ENCODE data around the gene SPRR2A.

SPRR2A gene

DNA sequence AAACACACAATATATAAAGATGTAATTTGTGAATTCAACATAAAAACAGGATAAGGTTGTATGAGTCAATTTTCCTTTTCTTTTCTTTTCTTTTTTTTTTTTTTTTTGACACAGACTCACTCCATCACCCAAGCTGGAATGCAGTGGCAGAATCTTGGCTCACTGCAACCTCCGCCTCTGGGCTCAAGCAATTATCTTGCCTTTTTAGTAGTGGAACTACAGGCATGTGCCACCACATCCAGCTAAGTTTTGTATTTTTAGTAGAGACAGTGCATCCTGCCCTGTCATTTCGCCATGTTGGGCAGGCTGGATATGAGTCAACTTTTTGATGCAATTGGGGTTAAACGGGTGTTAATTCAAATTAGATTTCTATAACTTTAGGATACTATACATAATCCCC, 24.4 kb upstream of the SPRR2A start:
- no peaks in the 10 kb centered on the region for H3K36me3 ChIP-seq (ENCODE audit: control insufficient read depth, low read length)
- no peaks in the 10 kb centered on the region for H3K4me1 ChIP-seq (ENCODE audit: control insufficient read depth, low read length)
- no peaks in the 10 kb centered on the region for H3K9me2 ChIP-seq (replicated peaks; ENCODE audit: control insufficient read depth, low read length)
- H3K27ac ChIP-seq (ENCODE audit: low read depth, low read length) = no peak overlapping the region
- TF ChIP-seq EZH2phosphoT487 (IDR thresholded peaks at IDR 0.05; ENCODE audit: borderline replicate concordance, low read length) = no peak
- TF ChIP-seq, protein P1, sequence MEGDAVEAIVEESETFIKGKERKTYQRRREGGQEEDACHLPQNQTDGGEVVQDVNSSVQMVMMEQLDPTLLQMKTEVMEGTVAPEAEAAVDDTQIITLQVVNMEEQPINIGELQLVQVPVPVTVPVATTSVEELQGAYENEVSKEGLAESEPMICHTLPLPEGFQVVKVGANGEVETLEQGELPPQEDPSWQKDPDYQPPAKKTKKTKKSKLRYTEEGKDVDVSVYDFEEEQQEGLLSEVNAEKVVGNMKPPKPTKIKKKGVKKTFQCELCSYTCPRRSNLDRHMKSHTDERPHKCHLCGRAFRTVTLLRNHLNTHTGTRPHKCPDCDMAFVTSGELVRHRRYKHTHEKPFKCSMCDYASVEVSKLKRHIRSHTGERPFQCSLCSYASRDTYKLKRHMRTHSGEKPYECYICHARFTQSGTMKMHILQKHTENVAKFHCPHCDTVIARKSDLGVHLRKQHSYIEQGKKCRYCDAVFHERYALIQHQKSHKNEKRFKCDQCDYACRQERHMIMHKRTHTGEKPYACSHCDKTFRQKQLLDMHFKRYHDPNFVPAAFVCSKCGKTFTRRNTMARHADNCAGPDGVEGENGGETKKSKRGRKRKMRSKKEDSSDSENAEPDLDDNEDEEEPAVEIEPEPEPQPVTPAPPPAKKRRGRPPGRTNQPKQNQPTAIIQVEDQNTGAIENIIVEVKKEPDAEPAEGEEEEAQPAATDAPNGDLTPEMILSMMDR (IDR thresholded peaks at IDR 0.05; ENCODE audit: low read depth, low read length, poor library complexity, severe bottlenecking) = no peak
- no peaks in the 10 kb centered on the region for H3K79me2 ChIP-seq (ENCODE audit: control insufficient read depth, low read length)
- H3K4me2 ChIP-seq (ENCODE audit: low read length) = no peak overlapping the region
- H4K20me1 ChIP-seq (ENCODE audit: control insufficient read depth, insufficient read depth, low read depth, low read length) = no peaks in the 10 kb centered on the region
- peaks cover 3% of the 10 kb centered on the region; the same call in 1 of the 2 replicates for H3K27me3 ChIP-seq (ENCODE audit: control insufficient read depth, low read length)
- no peaks in the 10 kb centered on the region for H3K9me3 ChIP-seq (ENCODE audit: control insufficient read depth, insufficient read depth, low read length)
- H3K4me3 ChIP-seq (ENCODE audit: low read length) = no peak overlapping the region
- no peaks in the 10 kb centered on the region for H3F3A ChIP-seq (ENCODE audit: control insufficient read depth, insufficient read depth)

DNA sequence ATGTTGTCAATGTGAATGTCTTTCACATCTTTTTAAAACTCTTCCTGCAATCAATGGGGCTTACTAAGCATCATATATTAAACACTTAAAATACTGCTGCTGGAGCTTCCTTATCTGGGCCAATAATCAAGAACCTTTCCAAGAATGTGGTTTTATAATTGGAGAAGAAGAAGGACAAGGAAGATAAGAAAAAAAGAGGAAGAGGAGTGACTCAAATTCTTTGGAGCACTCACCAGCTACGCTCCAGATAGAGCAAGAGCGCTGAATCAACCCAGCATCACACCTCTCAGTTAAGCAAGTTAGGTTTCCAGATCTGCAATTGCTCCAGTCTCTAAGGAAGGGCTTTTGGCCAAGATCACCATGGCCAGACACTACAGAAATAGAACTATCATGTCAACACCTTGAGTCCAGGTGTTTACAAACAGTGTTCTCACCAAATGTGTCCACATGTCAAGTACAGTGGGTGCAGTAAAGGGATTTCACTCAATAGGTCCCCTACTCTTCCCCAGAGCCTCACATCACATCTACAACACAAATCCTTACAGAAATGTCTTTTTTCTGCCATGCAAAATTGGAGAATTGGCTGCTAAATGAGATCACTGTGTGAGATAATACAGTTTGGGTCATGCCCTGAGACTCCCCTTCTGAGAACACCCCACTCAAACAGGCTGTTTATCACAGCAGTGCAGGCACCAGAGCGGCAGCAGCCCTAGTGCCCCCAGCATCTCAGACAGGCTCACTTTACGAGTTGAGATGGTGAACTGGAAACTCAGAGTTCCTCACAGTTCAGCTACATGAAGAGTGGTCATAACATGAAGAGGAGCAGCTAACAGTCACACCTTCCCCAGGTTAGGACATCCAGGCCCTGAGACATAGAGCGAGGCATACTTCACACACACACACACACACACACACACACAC, 15.8 kb upstream of the SPRR2A start:
- H3K36me3 ChIP-seq (ENCODE audit: control insufficient read depth, low read length) = no peaks in the 10 kb centered on the region
- no peaks in the 10 kb centered on the region for H3F3A ChIP-seq (ENCODE audit: control insufficient read depth, insufficient read depth)
- TF ChIP-seq EZH2phosphoT487 (IDR thresholded peaks at IDR 0.05; ENCODE audit: borderline replicate concordance, low read length) = no peak
- TF ChIP-seq, protein P1 (IDR thresholded peaks at IDR 0.05; ENCODE audit: low read depth, low read length, poor library complexity, severe bottlenecking) = no peak
- H3K4me3 ChIP-seq (ENCODE audit: low read length) = no peak overlapping the region
- H3K9me2 ChIP-seq (replicated peaks; ENCODE audit: control insufficient read depth, low read length) = no peaks in the 10 kb centered on the region
- H3K4me2 ChIP-seq (ENCODE audit: low read length) = no peak overlapping the region
- H3K9me3 ChIP-seq (ENCODE audit: control insufficient read depth, insufficient read depth, low read length) = no peaks in the 10 kb centered on the region
- H3K27me3 ChIP-seq (ENCODE audit: control insufficient read depth, low read length) = no peaks in the 10 kb centered on the region
- H3K79me2 ChIP-seq (ENCODE audit: control insufficient read depth, low read length) = no peaks in the 10 kb centered on the region
- H4K20me1 ChIP-seq (ENCODE audit: control insufficient read depth, insufficient read depth, low read depth, low read length) = no peaks in the 10 kb centered on the region
- H3K4me1 ChIP-seq (ENCODE audit: control insufficient read depth, low read length) = no peaks in the 10 kb centered on the region
- no peak overlapping the region for H3K27ac ChIP-seq (ENCODE audit: low read depth, low read length)

DNA sequence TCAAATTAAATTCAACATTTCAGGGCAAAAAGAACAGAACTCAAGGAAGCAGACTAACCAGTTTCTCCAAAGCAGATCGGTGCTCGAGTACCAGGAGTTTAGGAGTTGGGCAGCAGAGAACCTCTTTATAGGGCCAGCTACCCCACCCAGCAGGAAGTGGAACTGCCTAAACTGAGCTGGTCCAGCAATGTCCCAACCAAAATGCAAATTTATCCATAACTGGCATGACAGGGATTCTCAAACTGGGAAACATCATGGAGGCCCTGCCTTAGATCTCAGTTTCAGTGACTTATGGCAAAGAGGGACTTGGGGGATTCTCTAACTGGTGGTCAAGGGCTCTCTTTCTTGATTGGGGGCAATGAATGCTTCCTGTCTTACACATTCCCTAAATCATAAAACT, 14.2 kb upstream of the SPRR2A start, which contains the start of gene SPRR2B:
Gene SPRR2B, minus strand, starts transcription at position 101 of the 400 bp plus-strand sequence. CDS start 772 bp downstream, outside the sequence.
- Histone ChIP-seq H3K9me3 (ENCODE audit: control insufficient read depth, insufficient read depth, low read length) (no peaks in the 10 kb centered on the region), H3F3A (ENCODE audit: control insufficient read depth, insufficient read depth) (no peaks in the 10 kb centered on the region), H3K27ac (ENCODE audit: low read depth, low read length) (no peak within 1 kb of the TSS), H3K79me2 (ENCODE audit: control insufficient read depth, low read length) (no peaks in the 10 kb centered on the region), H3K4me1 (ENCODE audit: control insufficient read depth, low read length) (no peaks in the 10 kb centered on the region), H3K4me3 (ENCODE audit: low read length) (no peak within 1 kb of the TSS), H3K4me2 (ENCODE audit: low read length) (no peak within 1 kb of the TSS), H4K20me1 (ENCODE audit: control insufficient read depth, insufficient read depth, low read depth, low read length) (no peaks in the 10 kb centered on the region), H3K27me3 (ENCODE audit: control insufficient read depth, low read length) (no peaks in the 10 kb centered on the region; the same call in 1 of the 2 replicates), H3K36me3 (ENCODE audit: control insufficient read depth, low read length) (no peaks in the 10 kb centered on the region), H3K9me2 (replicated peaks; ENCODE audit: control insufficient read depth, low read length) (no peaks in the 10 kb centered on the region)
- TF ChIP-seq, protein P1 (IDR thresholded peaks at IDR 0.05; ENCODE audit: low read depth, low read length, poor library complexity, severe bottlenecking) = no peak
- TF ChIP-seq EZH2phosphoT487 (IDR thresholded peaks at IDR 0.05; ENCODE audit: borderline replicate concordance, low read length) = no peak

Data from DOHH2 (cell line).